Measurements from ENCODE around the gene OFD1. TPM values are rescaled to one million over a fixed set of nuclear protein-coding genes. Genes with fewer than 3 reads are reported as not detected.

OFD1 gene
- total RNA-seq, 2 donors from 2014 or later = 25.9 to 29.7 TPM

- no peak for TF ChIP-seq CTCF (conservative IDR thresholded peaks at IDR 0.05)
- Histone ChIP-seq H3K36me3 (ENCODE audit: control insufficient read depth, insufficient read depth, low read length) (peaks cover 8% of the 10 kb centered on the region), H3K27me3 (ENCODE audit: control insufficient read depth, insufficient read depth, low read length, poor library complexity, severe bottlenecking) (no peaks in the 10 kb centered on the region), H3K9ac (ENCODE audit: extremely low read depth, low read length, poor library complexity, severe bottlenecking) (no peak overlapping the region), H3K27ac (ENCODE audit: low read depth, low read length) (no peak overlapping the region), H3K4me3 (ENCODE audit: low read length) (no peak overlapping the region), H3K9me3 (ENCODE audit: control insufficient read depth, low read length) (no peaks in the 10 kb centered on the region), H3K4me1 (ENCODE audit: control insufficient read depth, insufficient read depth, low read length) (no peaks in the 10 kb centered on the region)
- H3K4me1 Mint-ChIP-seq = peaks cover 3% of the 10 kb centered on the region
- DNase-seq = no peak
- no peak overlapping the region for H3K27ac Mint-ChIP-seq
- no peaks in the 10 kb centered on the region for H3K36me3 Mint-ChIP-seq (ENCODE audit: low read depth)
- 80 to 91% methylated on average over 1 to 5 of the region's 5 CpGs for WGBS, 2 experiments (ENCODE audit: insufficient coverage in 1 of 2, insufficient read length in 1 of 2)
- peaks cover 44% of the 10 kb centered on the region for H3K9me3 Mint-ChIP-seq
- no peaks in the 10 kb centered on the region for H3K27me3 Mint-ChIP-seq (ENCODE audit: insufficient read depth)
- no peak overlapping the region for H3K4me3 Mint-ChIP-seq
Measured at GRCh38 chrX:13702111-13702789, 32.3 kb upstream of the OFD1 start.

- H3K4me1 Mint-ChIP-seq = peaks cover 3% of the 10 kb centered on the region
- H3K36me3 Mint-ChIP-seq (ENCODE audit: low read depth) = peaks cover 5% of the 10 kb centered on the region
- no peak for TF ChIP-seq CTCF (conservative IDR thresholded peaks at IDR 0.05)
- Histone ChIP-seq H3K4me3 (ENCODE audit: low read length) (no peak overlapping the region), H3K27ac (ENCODE audit: low read depth, low read length) (no peak overlapping the region), H3K9me3 (ENCODE audit: control insufficient read depth, low read length) (no peaks in the 10 kb centered on the region), H3K9ac (ENCODE audit: extremely low read depth, low read length, poor library complexity, severe bottlenecking) (no peak overlapping the region), H3K4me1 (ENCODE audit: control insufficient read depth, insufficient read depth, low read length) (no peaks in the 10 kb centered on the region), H3K27me3 (ENCODE audit: control insufficient read depth, insufficient read depth, low read length, poor library complexity, severe bottlenecking) (no peaks in the 10 kb centered on the region), H3K36me3 (ENCODE audit: control insufficient read depth, insufficient read depth, low read length) (peaks cover 4% of the 10 kb centered on the region)
- H3K4me3 Mint-ChIP-seq = no peak overlapping the region
- peaks cover 43% of the 10 kb centered on the region for H3K9me3 Mint-ChIP-seq
- H3K27ac Mint-ChIP-seq = no peak overlapping the region
- H3K27me3 Mint-ChIP-seq (ENCODE audit: insufficient read depth) = no peaks in the 10 kb centered on the region
- WGBS, 2 experiments (ENCODE audit: insufficient coverage in 1 of 2, insufficient read length in 1 of 2) = 97 to 100% methylated on average over 1 to 3 of the region's 3 CpGs
- DNase-seq = no peak
Measured at GRCh38 chrX:13703135-13703534, 31.4 kb upstream of the OFD1 start.

- Histone ChIP-seq H3K27ac (ENCODE audit: low read depth, low read length) (no peak overlapping the region), H3K27me3 (ENCODE audit: control insufficient read depth, insufficient read depth, low read length, poor library complexity, severe bottlenecking) (no peaks in the 10 kb centered on the region), H3K9me3 (ENCODE audit: control insufficient read depth, low read length) (no peaks in the 10 kb centered on the region), H3K36me3 (ENCODE audit: control insufficient read depth, insufficient read depth, low read length) (peaks cover 4% of the 10 kb centered on the region), H3K9ac (ENCODE audit: extremely low read depth, low read length, poor library complexity, severe bottlenecking) (no peak overlapping the region), H3K4me1 (ENCODE audit: control insufficient read depth, insufficient read depth, low read length) (no peaks in the 10 kb centered on the region), H3K4me3 (ENCODE audit: low read length) (no peak overlapping the region)
- H3K36me3 Mint-ChIP-seq (ENCODE audit: low read depth) = peaks cover 5% of the 10 kb centered on the region
- H3K27ac Mint-ChIP-seq = no peak overlapping the region
- no peak for TF ChIP-seq CTCF (conservative IDR thresholded peaks at IDR 0.05)
- peaks cover 3% of the 10 kb centered on the region for H3K4me1 Mint-ChIP-seq
- H3K9me3 Mint-ChIP-seq = peaks cover 40% of the 10 kb centered on the region
- H3K27me3 Mint-ChIP-seq (ENCODE audit: insufficient read depth) = no peaks in the 10 kb centered on the region
- no peak for DNase-seq
- 94% methylated on average over 3 of the region's 3 CpGs; no CpG with 5 or more reads in 1 of the 2 experiments for WGBS, 2 experiments (ENCODE audit: insufficient coverage in 1 of 2, insufficient read length in 1 of 2)
- H3K4me3 Mint-ChIP-seq = no peak overlapping the region
Measured at GRCh38 chrX:13703589-13703988, 31.0 kb upstream of the OFD1 start.

Measured in endodermal cell (in vitro differentiated cells).